SW480 (cell line): Measurements from ENCODE around the gene SLX4IP.

ENCODE experiments used
- DNase-seq: peaks from one replicate; pipeline ENCODE4 v3.0.0-alpha.2; 2016; ENCODE audit warnings: low spot score

The SLX4IP gene

GRCh38 chr20:10666221-10667076 lies 231.3 kb downstream of the SLX4IP start:
- DNase-seq = no peak

- DNase-seq = no peak
Measured at GRCh38 chr20:10667077-10667401, 231.9 kb downstream of the SLX4IP start.

GRCh38 chr20:10667560-10668167 lies 232.6 kb downstream of the SLX4IP start:
- DNase-seq = no peak

GRCh38 chr20:10668677-10669368 lies 233.7 kb downstream of the SLX4IP start:
- DNase-seq = no peak

- no peak for DNase-seq
Measured at GRCh38 chr20:10669843-10670446, 234.8 kb downstream of the SLX4IP start.

GRCh38 chr20:10670501-10671220 lies 235.6 kb downstream of the SLX4IP start:
- DNase-seq = peak; percentile 82

GRCh38 chr20:10671221-10671918 lies 236.3 kb downstream of the SLX4IP start:
- peak; percentile 95 for DNase-seq

GRCh38 chr20:10671919-10672623 lies 237.0 kb downstream of the SLX4IP start:
- peak; percentile 46 for DNase-seq

- DNase-seq = peak; percentile 51
Measured at GRCh38 chr20:10672624-10673127, 237.6 kb downstream of the SLX4IP start.

- peak; percentile 48 for DNase-seq
Measured at GRCh38 chr20:10673176-10673841, 238.2 kb downstream of the SLX4IP start.

GRCh38 chr20:10673842-10674683 lies 239.0 kb downstream of the SLX4IP start, which contains the start of gene JAG1:
JAG1 (minus strand) TSS chr20:10673999; CDS start chr20:10673530, 469 bp downstream.
- peak; percentile 96 for DNase-seq

GRCh38 chr20:10674684-10675449 lies 239.8 kb downstream of the SLX4IP start:
- peak; percentile 87 for DNase-seq

GRCh38 chr20:10675450-10675848 lies 240.3 kb downstream of the SLX4IP start:
- no peak for DNase-seq

- no peak for DNase-seq
Measured at GRCh38 chr20:10676518-10676917, 241.4 kb downstream of the SLX4IP start.
